GM19025 (cell line): ENCODE data around the gene TMEM178B.
"Not testable (repeated sequence)": the region's sequence is repeated elsewhere in the genome, so short reads cannot be mapped to it uniquely, and the experiment has no call there.

ENCODE experiments used
- ATAC-seq: cut with Tn5 transposase; IDR thresholded peaks from one replicate; pipeline ENCODE4 v1.9.1; 2021; ENCODE audit warnings: mild to moderate bottlenecking, low read depth, moderate library complexity; ENCODE audit not compliant: unreplicated experiment

Gene TMEM178B

DNA sequence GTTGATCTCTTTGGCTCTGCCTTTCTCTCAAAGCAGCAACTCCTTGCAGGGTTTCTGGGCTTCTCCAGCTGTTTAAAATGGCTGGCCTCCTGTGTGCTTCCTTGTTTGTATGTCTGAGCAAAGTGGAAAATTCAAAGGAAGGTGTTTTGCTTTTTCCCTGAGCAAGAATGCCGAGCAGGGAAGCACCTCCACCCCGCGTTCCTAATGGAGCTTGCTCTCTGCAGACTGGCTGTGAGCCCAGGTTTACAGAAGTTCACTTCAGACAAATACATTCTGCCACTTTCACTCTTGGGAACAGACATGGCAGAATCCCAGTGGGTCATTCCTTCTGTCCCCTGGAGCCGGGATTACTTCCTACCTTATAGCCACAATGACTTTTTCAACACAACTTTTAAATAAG lies 295.6 kb downstream of the TMEM178B start:
- no peak for ATAC-seq

GRCh38 chr7:141370178-141370577 lies 296.3 kb downstream of the TMEM178B start:
- no peak for ATAC-seq

- ATAC-seq = no peak
These were observed 296.8 kb downstream of the TMEM178B start for GRCh38 chr7:141370650-141371049.

DNA sequence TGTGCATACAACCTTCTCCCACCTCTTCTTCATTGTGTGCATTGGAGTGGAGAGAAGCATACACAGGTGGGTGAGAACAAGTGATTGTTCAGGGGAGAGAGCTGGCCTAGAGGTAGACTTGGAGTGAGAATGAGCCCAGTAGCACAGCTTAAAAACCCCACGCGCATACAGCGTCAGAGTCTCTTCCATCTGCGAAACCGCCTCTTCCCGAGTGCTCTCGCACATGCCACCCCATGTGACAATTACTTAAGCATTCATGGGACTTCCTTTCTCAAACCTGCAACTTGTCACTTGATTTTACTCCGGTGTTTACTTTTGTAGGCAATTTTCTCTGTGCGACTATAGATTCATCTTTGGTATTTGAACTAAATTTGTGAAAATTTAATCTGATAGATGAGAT lies 300.6 kb downstream of the TMEM178B start:
- no peak for ATAC-seq

DNA sequence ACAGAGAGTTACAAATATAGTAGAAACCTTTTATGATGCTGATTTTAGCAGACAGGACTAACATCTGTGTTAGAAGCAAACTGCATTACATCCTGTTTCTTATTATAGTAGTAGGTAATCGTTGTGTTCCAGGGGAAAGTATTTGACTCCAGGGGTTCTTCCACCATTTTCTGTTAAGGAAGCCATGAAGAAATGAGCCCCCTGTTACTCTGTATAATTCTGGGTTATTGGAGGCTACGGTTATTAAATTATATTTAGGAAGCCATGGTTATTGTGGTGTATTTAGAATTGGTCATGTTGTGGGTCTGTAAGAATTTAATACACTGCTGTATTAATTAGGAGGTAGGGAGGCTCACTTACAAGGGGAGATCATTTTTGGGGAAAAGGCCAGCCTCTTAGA lies 301.6 kb downstream of the TMEM178B start:
- ATAC-seq = no peak

GRCh38 chr7:141377906-141378305 lies 304.0 kb downstream of the TMEM178B start:
- no peak for ATAC-seq

DNA sequence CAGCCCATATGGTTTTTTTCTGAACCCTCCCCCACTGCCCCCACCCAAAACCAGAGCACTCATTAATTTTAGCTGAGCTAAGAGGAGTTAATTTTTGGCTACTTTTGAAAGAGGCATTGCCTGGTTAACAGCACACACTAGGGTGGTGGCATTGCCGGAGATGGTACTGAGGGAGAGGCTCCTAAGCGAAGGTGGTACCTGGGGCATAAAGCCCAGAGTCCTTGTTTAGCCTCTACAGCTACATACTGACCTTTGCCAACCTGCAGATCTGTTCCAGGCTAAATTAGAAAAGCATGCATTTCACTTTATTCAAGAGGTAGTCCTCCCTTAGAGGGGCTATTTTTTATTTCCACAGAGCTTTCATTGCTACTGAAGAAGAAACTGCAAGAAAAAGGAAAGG lies 304.5 kb downstream of the TMEM178B start:
- no peak for ATAC-seq

GRCh38 chr7:141381794-141382427 lies 308.0 kb downstream of the TMEM178B start:
- ATAC-seq = no peak

DNA sequence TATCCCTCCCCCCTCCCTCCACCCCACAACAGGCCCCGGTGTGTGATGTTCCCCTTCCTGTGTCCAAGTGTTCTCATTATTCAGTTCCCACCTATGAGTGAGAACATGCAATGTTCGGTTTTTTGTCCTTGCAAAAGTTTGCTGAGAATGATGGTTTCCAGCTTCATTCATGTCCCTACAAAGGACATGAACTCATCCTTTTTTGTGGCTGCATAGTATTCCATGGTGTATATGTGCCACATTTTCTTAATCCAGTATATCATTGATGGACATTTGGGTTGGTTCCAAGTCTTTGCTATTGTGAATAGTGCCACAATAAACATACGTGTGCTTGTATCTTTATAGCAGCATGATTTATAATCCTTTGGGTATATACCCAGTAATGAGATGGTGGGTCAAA lies 309.5 kb downstream of the TMEM178B start:
- not testable (repeated sequence) for ATAC-seq

GRCh38 chr7:141386881-141387280 lies 313.0 kb downstream of the TMEM178B start:
- ATAC-seq = no peak

DNA sequence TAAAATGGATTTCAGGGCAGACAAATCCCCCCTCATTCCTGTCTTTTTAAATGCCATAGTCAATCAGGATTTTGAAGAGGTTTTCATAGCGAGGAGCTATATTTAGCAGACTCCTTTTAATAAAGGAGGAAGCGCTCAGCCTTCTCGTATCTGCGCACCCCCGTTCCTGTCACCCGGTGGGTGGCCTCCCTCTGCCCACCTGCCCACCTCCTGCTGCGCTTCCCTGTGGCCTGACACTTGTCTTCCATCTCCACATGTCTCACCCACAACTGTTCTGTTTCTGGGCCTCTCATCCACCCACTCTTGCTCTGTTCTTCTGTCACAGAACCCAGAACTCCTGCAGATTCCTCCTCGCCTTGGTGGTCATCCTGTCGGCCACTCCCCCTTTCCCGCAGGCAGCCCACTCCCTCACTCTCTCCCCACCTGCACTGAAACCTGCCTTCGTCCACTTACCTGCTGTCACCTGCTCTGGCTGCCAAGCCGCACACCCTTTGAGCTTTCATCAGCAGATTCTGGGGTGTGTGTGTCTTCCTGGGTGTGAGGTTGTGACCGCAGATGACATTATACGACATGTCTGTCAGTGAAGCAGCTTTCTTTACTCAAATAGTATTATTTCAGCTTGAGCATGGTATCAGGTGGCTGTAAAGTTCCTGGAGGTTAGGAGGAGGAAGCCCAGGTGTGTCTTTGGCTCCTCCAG lies 313.8 kb downstream of the TMEM178B start:
- ATAC-seq = no peak

DNA sequence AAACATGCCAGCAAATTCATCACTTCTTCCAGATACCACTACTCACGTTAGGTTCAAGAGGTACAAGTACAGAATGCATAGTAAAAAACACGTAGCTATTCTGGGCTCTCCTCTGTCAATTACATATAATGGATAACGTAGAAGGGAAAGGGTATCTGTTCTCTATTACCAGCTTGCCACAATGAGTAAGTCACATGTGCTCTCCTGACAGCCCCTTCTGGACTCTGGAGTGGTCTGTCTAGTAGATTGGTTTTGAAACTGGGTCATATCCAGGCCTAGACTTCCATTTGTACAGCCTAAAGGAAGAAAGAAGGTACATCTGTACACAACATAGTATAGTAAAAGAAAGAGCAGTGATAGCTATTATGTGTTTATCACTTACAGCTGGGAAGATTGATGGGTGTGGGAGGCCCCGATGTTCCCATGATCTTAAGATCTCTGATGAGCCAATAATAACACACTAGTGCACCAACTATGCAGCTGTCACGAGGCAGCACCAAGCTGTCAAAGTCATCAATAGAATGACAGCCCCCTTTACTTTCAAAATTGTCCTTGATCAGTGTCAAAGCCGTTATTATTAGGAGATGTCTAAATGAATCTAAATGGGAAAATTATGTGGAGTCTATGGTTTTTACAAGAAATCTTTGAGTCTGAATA lies 315.4 kb downstream of the TMEM178B start:
- no peak for ATAC-seq

GRCh38 chr7:141390339-141390738 lies 316.5 kb downstream of the TMEM178B start:
- ATAC-seq = no peak

GRCh38 chr7:141393056-141393455 lies 319.2 kb downstream of the TMEM178B start:
- ATAC-seq = no peak

- ATAC-seq = no peak
These were observed 323.6 kb downstream of the TMEM178B start for GRCh38 chr7:141397236-141398163.

DNA sequence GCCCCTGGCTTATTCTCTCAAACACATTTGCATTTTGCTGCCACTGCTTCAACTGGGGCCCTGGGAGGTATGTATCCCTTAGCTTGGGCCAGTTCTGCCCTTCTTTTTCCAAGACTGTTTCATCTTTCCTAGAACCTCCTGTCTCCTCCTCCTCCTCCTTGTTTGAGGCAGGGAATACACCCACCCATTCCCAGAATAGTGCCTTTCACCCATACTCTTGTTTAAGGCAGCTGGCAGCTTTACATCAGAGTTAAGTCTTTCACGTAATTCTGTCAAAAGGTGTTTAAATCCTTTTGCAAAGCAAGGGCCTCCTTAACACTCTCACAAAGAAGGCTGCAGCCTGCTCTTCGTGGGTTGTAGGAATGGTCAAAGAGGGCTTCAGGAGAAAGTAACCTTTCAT lies 326.5 kb downstream of the TMEM178B start:
- ATAC-seq = no peak

DNA sequence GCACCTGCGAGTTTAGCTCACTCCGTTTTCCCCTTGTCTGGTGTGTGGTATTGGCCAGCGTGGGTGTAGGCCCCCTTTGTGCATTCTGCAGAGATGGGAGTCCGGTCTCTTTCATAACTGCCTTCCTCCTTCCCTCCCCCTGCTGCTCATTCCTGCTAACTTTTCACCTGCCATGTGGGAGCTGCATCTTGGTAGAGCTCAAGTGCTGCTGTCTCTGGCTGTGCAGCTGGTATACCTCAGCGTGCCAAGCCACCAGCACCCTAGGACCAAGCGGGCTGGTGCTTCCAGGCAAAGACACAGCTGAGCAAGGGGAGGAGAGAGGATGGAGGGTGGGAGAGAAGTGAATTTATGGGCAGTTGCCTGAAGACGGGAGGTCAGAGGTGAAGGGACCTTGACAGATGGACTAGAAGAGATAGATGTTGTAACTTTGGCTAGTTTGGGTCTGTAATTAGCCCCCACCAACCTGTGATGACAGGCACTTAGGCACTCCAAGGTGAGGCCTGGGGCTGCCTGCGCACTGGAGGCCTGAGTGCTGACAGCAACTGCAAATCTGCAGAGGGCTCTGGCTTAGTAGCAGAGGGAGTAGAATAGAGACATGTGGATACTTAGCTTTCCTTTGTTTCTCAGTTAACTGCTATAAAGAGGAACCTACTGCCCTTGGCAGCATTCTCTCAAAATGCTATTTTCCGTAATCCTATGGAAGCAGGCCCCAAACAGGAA lies 328.6 kb downstream of the TMEM178B start:
- no peak for ATAC-seq

DNA sequence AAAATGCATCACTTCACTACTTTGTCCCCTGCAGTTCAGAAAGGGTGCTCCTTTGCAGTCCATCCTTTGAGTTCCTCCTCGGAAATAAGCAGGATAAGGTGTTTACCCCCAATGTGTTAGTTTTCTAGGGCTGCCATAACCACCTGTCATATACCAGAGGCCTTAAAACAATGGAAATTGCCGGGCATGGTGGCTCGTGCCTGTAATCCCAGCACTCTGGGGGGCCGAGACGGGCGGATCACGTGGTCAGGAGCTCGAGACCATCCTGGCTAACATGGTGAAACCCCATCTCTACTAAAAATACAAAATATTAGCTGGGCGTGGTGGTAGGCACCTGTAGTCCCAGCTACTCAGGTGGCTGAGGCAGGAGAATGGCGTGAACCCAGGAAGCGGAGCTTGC lies 330.0 kb downstream of the TMEM178B start:
- not testable (repeated sequence) for ATAC-seq

GRCh38 chr7:141406347-141406746 lies 332.5 kb downstream of the TMEM178B start:
- no peak for ATAC-seq

GRCh38 chr7:141407893-141408292 lies 334.0 kb downstream of the TMEM178B start:
- ATAC-seq = no peak
